ENCODE data around the gene NACC2.

DNA sequence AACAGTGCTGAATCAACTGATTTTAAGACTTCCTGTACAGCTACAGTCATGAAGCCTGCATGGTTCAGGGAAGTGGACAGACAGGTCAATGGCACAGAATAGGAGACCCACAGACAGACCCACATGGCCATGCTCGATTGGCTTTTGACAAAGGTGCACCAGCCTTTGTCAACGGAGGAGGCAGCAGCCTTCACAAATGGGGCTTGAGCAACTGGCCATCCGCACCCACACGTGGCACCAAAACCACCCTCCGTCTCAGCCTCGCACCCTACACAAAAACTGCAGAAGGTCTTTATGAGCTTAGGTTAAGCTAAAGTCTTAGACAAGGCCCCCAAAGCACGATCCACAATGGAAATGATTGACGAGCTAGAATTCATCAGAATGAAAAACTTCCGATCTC is 74.4 kb downstream of the NACC2 start:
- TF ChIP-seq EZH2phosphoT487 (IDR thresholded peaks at IDR 0.05; ENCODE audit: borderline replicate concordance, low read depth) (no peak), FOXM1 (IDR thresholded peaks at IDR 0.05; ENCODE audit: low read depth) (no peak), RAD21 (IDR thresholded peaks at IDR 0.05; ENCODE audit: low read length) (no peak), NRF1 (IDR thresholded peaks at IDR 0.05; ENCODE audit: low read depth, low read length) (no peak), EP300 (IDR thresholded peaks at IDR 0.05; ENCODE audit: borderline replicate concordance in 1 of 2, low read depth in 1 of 2, low read length in 1 of 2) (no peak), JUND (IDR thresholded peaks at IDR 0.05) (no peak), SMC3 (IDR thresholded peaks at IDR 0.05; ENCODE audit: low read depth, low read length) (no peak), MXI1 (IDR thresholded peaks at IDR 0.05; ENCODE audit: low read depth, low read length) (no peak), GATA2 (CRISPR knock-in tag; IDR thresholded peaks at IDR 0.05) (no peak)
- TF ChIP-seq, protein P1, sequence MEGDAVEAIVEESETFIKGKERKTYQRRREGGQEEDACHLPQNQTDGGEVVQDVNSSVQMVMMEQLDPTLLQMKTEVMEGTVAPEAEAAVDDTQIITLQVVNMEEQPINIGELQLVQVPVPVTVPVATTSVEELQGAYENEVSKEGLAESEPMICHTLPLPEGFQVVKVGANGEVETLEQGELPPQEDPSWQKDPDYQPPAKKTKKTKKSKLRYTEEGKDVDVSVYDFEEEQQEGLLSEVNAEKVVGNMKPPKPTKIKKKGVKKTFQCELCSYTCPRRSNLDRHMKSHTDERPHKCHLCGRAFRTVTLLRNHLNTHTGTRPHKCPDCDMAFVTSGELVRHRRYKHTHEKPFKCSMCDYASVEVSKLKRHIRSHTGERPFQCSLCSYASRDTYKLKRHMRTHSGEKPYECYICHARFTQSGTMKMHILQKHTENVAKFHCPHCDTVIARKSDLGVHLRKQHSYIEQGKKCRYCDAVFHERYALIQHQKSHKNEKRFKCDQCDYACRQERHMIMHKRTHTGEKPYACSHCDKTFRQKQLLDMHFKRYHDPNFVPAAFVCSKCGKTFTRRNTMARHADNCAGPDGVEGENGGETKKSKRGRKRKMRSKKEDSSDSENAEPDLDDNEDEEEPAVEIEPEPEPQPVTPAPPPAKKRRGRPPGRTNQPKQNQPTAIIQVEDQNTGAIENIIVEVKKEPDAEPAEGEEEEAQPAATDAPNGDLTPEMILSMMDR (IDR thresholded peaks at IDR 0.05), result no peak
- TF ChIP-seq, protein P2, sequence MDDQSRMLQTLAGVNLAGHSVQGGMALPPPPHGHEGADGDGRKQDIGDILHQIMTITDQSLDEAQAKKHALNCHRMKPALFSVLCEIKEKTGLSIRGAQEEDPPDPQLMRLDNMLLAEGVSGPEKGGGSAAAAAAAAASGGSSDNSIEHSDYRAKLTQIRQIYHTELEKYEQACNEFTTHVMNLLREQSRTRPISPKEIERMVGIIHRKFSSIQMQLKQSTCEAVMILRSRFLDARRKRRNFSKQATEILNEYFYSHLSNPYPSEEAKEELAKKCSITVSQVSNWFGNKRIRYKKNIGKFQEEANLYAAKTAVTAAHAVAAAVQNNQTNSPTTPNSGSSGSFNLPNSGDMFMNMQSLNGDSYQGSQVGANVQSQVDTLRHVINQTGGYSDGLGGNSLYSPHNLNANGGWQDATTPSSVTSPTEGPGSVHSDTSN (IDR thresholded peaks at IDR 0.05), result no peak
